ENCODE data around the gene ACSS1.

The ACSS1 gene

DNA sequence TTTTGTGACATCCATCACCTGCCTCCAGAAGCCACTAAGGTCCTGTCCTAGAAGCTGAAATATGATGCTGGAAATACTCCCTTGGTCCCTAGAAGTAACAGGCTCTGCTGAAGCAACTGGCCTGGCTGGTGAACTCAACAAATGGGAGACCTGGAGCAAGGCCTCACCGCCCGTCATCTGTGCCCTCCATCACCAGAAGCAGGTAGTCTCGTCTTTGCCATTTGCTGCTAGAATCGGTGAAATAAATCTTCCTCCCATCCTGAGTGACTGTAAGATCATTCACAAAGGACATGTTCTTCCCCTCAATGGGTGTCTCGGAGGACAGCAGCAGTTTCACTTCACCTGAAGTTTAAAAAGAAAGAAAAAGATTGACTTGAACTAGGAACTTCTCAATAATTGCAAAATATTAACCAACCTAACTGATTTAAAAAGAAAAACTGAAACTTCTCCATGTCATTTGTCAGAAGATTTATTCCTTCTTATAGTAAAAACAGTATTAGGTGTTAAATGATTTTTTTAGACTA lies 87.8 kb downstream of the ACSS1 start:
- no peak for DNase-seq

DNA sequence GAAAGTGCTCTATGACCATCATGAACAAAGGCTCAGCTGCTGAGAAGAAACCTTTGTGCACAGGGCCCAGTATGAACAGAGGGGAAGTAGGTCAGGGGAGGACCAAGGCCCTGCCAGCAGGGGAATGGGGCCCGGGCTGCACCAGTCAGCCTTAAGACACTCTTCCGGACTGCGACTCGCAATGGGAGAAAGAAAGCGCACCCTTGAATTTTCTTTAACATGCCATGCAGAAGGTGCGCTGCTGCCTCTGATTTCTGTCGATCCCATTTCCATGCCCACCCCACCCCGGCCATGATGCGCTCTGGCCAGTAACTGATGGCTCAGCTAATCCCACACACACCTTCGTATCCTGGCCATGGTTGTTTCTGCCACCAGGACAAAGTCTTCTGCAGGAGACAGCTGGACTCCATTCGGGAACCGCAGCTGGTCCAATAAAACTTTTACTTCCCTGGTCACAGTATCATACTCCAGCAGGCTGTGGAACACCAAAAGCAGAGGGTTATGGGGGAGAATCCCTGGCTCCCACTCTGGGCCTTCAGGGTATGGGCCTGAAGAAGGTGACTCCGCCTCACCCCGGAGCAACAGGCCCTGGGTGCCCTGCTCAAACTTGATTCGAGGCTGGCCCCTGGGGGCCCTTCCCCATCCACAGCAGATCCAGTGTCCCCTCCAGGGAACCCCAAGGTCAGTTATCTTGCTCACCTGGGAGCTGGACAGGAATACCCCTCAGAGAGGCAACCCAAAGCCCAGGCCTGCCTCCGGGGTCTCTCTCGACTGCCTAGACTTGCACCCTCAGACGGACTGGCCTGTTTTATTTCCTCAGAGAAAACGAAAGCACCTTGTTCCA lies 88.5 kb downstream of the ACSS1 start:
- no peak for DNase-seq

GRCh38 chr20:24968278-24968800 lies 89.6 kb downstream of the ACSS1 start:
- DNase-seq = peak; percentile 91

DNA sequence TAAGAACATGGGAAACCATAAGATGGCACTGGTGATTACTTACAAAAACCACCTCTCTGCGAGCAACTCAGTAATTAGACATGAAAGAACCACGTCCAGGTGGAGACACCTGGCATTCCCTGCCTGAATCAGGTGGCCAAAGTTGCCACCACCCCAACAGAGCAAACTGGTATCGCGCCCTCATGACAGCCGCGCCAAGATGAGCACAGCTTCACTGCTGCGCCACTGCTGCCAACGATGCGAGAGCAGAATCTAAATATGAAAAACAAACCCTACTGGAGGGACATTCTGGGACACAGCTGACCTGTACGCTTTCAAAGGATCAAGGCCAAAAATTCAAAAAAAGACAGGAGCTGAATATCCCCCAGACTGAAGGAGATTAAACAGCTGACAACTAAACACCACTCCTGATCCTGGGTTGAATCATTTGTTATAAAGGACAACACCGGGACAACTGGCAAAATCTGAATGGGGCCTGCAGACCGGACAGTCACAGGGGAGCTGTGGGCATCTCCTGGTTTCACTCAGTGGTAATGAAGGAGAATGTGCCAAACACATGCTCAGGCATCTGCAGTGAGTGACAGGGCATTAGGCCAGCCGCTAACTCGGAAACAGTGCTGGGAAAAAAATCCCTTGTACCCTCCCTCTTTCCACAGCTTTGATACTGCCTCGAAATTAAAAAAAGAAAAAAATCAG lies 91.5 kb downstream of the ACSS1 start:
- DNase-seq = peak in 1 of 2 experiments; percentile 38

DNA sequence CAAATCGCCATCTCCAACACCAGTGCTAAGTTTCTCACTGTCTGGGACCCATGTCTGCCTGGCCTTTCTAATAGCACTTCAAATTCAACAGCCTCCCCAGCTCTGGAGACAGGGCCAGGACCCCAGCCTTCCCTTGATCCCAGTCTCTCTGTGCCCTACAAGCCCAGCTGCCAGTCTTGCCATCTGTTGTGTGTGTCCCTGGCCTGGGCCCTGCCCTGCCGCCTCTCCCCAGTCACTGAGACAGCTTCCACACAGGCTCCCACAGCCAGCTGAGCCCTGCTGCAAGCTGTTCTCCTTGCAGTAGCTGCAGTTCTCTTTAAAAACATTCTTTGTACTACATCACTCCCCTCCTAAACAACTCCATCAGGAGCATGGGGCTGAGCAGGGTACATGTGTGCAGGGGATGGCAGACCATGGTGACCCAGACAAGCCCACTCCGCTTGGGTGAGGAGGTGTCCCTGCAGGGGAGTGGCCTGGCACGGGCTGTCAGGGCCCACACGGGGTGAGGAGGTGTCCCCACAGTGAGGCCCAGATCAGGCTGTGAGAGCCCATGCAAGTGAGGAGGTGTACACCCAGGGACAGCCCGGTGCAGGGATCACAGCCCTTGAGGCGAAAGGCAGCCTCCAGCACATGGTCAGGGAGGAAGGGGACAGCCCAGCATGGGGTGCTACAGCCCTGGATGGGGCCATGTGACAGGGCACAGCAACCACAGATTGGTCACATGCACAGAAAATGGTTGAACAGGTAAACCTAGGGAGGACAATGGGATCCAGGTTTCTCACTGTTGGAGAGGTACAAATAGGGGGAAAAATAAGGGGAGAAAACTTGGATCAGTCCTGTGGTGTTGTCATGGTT lies 92.6 kb downstream of the ACSS1 start:
- DNase-seq = peak; percentile 94 to 96

DNA sequence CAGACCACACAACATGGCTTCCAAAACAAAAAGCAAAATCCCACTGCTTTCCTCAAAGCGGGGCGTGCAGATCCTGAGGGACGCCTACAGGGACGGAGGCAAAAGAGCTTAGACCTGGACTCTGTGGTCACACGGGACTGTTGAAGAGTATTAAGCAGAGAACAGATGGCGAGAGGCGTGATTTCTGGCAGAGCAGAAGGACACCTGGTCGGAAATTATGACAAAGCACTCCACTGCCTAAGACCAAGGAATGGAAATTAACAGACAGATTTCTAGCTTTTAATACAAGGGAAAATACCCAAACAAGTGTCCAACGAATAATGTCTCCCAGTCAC lies 93.5 kb downstream of the ACSS1 start:
- peak; percentile 98 to 99 for DNase-seq

- DNase-seq = peak in 1 of 2 experiments; percentile 55
These were observed 94.0 kb downstream of the ACSS1 start for GRCh38 chr20:24963672-24964505.

DNA sequence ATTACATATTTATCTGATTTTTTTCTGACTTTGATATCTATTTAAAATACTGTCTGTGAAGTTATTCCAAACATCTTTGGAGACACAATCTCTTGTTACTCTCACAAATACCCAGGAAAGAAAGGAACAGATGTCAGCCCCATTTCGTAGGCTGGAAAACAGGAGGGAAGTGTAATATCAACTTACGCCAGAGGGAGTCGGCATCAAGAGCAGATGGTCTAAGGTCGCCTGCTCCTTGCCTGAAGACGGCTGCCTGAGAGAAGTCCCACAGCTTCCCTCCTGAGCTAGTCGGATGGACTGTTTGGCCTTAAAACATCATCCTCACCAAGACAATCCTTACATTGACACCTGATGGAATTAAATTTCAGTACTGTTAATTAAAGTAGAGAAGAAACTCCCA lies 95.4 kb downstream of the ACSS1 start:
- DNase-seq = peak; percentile 80 to 92

GRCh38 chr20:24962182-24962492 lies 95.8 kb downstream of the ACSS1 start:
- DNase-seq = no peak

- no peak for DNase-seq
These were observed 96.4 kb downstream of the ACSS1 start for GRCh38 chr20:24961384-24962181.

- no peak for DNase-seq
These were observed 97.1 kb downstream of the ACSS1 start for GRCh38 chr20:24960861-24961260.

- no peak for DNase-seq
These were observed 97.6 kb downstream of the ACSS1 start for GRCh38 chr20:24960302-24960801.

DNA sequence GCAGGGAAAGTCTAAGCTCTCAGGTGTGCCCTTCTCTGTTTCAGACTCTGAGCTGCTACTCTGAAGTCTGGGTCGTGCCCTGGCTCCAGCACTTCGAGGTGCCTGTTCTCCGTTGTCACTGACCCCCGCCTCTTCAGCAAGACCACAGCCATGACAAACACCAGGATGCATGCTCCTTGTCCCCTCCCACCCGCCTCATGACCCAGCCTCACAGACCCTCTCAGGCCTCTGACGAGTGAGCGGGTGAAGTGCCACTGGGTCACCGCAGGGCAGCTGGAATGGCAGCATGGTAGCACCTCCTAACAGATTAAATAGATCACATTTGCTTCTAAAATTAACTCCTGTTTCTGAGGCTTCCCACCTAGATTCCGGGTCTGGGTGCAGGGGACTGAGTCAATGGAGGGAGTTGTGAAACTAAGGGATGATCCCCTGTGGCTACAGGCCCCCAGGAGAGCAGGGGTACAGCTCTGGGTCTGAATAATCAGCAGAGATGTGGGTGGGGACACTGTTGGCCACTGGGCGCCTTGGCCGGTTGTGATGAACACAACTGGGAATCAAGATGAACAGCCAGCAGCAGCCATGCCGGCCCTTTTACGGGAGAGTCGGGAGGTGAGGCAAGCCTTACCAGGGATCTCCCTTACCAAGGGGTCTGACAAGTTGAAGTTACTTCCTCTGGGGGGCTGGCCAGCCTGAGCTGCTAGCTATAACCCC lies 98.2 kb downstream of the ACSS1 start:
- no peak for DNase-seq

DNA sequence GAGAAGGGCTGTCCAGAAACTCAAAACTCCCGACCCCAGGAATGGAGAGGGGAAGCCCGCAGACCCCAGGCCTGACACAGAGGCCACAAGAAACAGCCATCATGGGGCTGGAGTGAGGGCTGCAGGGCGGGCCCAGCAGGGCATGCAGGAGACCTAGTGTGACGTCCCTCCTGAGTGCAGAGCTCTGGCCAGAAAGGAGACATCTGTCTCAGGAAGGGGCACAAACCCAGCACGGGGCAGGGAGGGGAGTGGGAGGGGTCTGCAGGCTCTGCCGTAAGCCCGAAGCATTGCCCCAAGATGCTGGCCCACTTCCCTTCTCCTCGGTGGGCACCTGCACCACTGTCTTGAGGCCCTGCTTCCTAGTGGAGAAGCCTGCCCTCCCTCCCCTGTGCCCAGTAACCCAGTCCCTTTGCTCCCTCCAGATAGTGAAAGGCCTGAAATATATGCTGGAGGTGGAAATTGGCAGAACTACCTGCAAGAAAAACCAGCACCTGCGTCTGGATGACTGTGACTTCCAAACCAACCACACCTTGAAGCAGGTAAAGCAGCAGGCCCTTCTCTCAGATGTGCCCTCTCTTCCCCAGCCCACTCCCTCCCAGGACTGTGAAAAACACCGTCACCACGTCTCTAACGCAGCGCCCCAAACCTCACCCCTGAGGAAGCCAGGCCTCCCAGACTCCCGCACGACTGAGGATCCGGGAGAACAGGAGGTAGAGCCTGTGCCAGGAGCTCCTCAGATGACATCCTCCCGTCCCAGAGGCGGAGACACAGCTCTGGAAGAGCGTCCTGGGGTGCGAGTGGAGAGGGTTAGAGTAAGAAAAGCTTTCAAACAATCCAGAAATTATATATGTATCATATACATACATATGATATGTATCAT lies 99.2 kb downstream of the ACSS1 start:
- DNase-seq = no peak

GRCh38 chr20:24957326-24958016 lies 100.5 kb downstream of the ACSS1 start:
- DNase-seq = no peak
